ENCODE data around the gene ZBTB20. TPM values are rescaled to one million over a fixed set of nuclear protein-coding genes. Genes with fewer than 3 reads are reported as not detected.

The ZBTB20 gene
- total and polyA plus RNA-seq, 2 donors (not counting 1 experiment from before 2014, with no cell fraction given): 4.0 to 123 TPM

DNA sequence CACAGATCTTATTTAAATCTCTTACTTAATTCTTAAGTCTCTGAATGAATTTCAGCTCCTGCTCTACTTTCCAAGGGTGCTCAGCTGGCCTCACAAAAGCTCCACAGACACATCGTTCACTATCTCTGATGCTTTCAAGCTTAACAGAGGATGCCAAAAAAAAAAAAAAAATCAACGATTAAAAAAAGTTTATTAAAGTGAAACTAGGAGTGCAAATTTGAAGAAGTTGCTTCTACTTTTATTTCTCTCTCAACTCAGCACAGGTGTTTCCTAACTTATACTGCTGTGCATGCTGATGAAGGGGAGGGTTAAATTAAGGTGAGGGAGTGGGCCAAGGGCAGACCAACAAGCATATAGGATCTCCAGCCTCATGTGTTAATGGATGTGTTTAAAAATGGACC lies 696.0 kb downstream of the ZBTB20 start:
- CTCF ChIA-PET: interaction anchor here (1.0 to 17.8 kb wide), 9 partner anchors 13 to 298 kb away, joined by 3 to 203 read pairs (median 5); no protein-coding TSS in a partner anchor
- intact Hi-C loops (cut with micrococcal nuclease): loop anchor here (1.0 to 5.0 kb wide), 4 partner anchors 23 to 1889 kb away; partner anchors contain the start of genes ATG3 and SLC35A5
- peak overlapping the region; percentile 80 to 92 for H3K27ac ChIP-seq (ENCODE audit: low read length in 2 of 2)

More for the DNA sequence above, 696.0 kb downstream of the ZBTB20 start:
- peaks cover 37% of the 10 kb centered on the region for H3K79me2 ChIP-seq (ENCODE audit: control insufficient read depth, insufficient read depth, low read length)
- H3K9me3 ChIP-seq (ENCODE audit: control extremely low read depth in 1 of 3, control insufficient read depth in 2 of 3, insufficient read depth in 1 of 3, low read length in 2 of 3): no peaks in the 10 kb centered on the region
- Mint-ChIP-seq H3K27ac (peak overlapping the region; percentile 92), H3K27me3 (no peaks in the 10 kb centered on the region), H3K4me1 (peaks cover 52% of the 10 kb centered on the region), H3K4me3 (peak overlapping the region; percentile 89), H3K9me3 (ENCODE audit: insufficient read depth) (no peaks in the 10 kb centered on the region)
- peak overlapping the region; percentile 83 for H3K4me2 ChIP-seq (replicated peaks; ENCODE audit: low read depth, low read length, poor library complexity, severe bottlenecking)
- H3K27me3 ChIP-seq (replicated peaks in 1 of 4; ENCODE audit: control extremely low read depth in 1 of 4, control insufficient read depth in 3 of 4, insufficient read depth in 4 of 4, low read length in 3 of 4): no peaks in the 10 kb centered on the region
- H3K4me3 ChIP-seq (ENCODE audit: control extremely low read depth in 1 of 5, extremely low read depth in 1 of 5, insufficient read depth in 1 of 5, low read depth in 2 of 5, low read length in 4 of 5): peak overlapping the region in 2 of 5 experiments; percentile 31 to 71
- no peak overlapping the region for H2AFZ ChIP-seq (ENCODE audit: insufficient read depth, low read depth, low read length, poor library complexity, severe bottlenecking)
- H4K20me1 ChIP-seq (ENCODE audit: control insufficient read depth, insufficient read depth, low read length, poor library complexity, severe bottlenecking): peaks cover under 1% of the 10 kb centered on the region
- H3K4me1 ChIP-seq (ENCODE audit: control insufficient read depth in 2 of 2, insufficient read depth in 2 of 2, low read length in 2 of 2): peaks cover 39% of the 10 kb centered on the region in 2 donors
- POLR2A ChIA-PET: interaction anchor here (0.6 to 1.7 kb wide), 8 partner anchors 9 to 236 kb away, joined by 3 to 4 read pairs (median 4); no protein-coding TSS in a partner anchor
- peak overlapping the region; percentile 61 for H3K9ac ChIP-seq (ENCODE audit: low read length)
- WGBS (ENCODE audit: insufficient coverage): no CpG with 5 or more reads among the region's 2 CpGs
- no peak for TF ChIP-seq EZH2 (IDR thresholded peaks at IDR 0.05; ENCODE audit: borderline replicate concordance, insufficient read depth, low read depth, low read length, poor library complexity, severe bottlenecking)
- TF ChIP-seq, protein P1, sequence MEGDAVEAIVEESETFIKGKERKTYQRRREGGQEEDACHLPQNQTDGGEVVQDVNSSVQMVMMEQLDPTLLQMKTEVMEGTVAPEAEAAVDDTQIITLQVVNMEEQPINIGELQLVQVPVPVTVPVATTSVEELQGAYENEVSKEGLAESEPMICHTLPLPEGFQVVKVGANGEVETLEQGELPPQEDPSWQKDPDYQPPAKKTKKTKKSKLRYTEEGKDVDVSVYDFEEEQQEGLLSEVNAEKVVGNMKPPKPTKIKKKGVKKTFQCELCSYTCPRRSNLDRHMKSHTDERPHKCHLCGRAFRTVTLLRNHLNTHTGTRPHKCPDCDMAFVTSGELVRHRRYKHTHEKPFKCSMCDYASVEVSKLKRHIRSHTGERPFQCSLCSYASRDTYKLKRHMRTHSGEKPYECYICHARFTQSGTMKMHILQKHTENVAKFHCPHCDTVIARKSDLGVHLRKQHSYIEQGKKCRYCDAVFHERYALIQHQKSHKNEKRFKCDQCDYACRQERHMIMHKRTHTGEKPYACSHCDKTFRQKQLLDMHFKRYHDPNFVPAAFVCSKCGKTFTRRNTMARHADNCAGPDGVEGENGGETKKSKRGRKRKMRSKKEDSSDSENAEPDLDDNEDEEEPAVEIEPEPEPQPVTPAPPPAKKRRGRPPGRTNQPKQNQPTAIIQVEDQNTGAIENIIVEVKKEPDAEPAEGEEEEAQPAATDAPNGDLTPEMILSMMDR (IDR thresholded peaks at IDR 0.05): no peak
- DNase-seq (peak; percentile 75), ATAC-seq (ENCODE audit: low read depth) (peak; percentile 65)
- H3K36me3 ChIP-seq (replicated peaks in 1 of 2; ENCODE audit: control extremely low read depth in 1 of 2, control insufficient read depth in 1 of 2, extremely low read depth in 1 of 2, insufficient read depth in 2 of 2, low read length in 1 of 2): no peaks in the 10 kb centered on the region

Data from B cell (primary cell).